Smooth muscle cell (in vitro differentiated cells): ENCODE results near the gene R3HDM2. TPM values are rescaled to one million over a fixed set of nuclear protein-coding genes. Genes with fewer than 3 reads are reported as not detected.

Experiments used
- DNase-seq: peaks from one replicate; lab custom pipeline; 2025; ENCODE audit not compliant: unreplicated experiment; lab: John Stamatoyannopoulos, UW
- H2AFZ ChIP-seq: fragments of 200-600 bp; sonication (generic); 2 replicates; pipeline ENCODE4 v1.6.0; 2016; ENCODE audit warnings: antibody characterized with exemption, low read depth, mild to moderate bottlenecking
- H3F3A ChIP-seq: fragments of 200-600 bp; sonication (generic); 2 replicates; pipeline ENCODE4 v1.6.0; 2017; ENCODE audit warnings: antibody characterized with exemption, low read depth
- H3K27ac ChIP-seq: fragments of 200-600 bp; sonication (generic); 2 replicates; pipeline ENCODE4 v1.5.1; 2016; ENCODE audit warnings: low read depth, mild to moderate bottlenecking
- H3K27me3 ChIP-seq: fragments of 200-600 bp; sonication (generic); 2 replicates; pipeline ENCODE4 v1.6.1; 2016; ENCODE audit warnings: low read depth, mild to moderate bottlenecking
- H3K36me3 ChIP-seq: fragments of 200-600 bp; sonication (generic); 2 replicates; pipeline ENCODE4 v1.5.1; 2016; ENCODE audit warnings: low read depth
- H3K4me1 ChIP-seq: fragments of 200-600 bp; sonication (generic); 2 replicates; pipeline ENCODE4 v1.5.1; 2016; ENCODE audit warnings: low read depth
- H3K4me2 ChIP-seq: fragments of 200-600 bp; sonication (generic); 2 replicates; pipeline ENCODE4 v1.6.0; 2016; ENCODE audit warnings: mild to moderate bottlenecking
- H3K4me3 ChIP-seq: fragments of 200-600 bp; sonication (generic); 2 replicates; pipeline ENCODE4 v1.5.1; 2016; ENCODE audit warnings: mild to moderate bottlenecking
- H3K79me2 ChIP-seq: fragments of 200-600 bp; sonication (generic); 2 replicates; pipeline ENCODE4 v1.6.0; 2016; ENCODE audit warnings: low read depth, mild to moderate bottlenecking
- H3K9ac ChIP-seq: fragments of 200-600 bp; sonication (generic); 2 replicates; pipeline ENCODE4 v1.6.0; 2016; ENCODE audit warnings: low read depth
- H3K9me3 ChIP-seq: fragments of 200-600 bp; sonication (generic); replicated peaks from 2 replicates; pipeline ENCODE4 v1.5.1; 2016; ENCODE audit warnings: low read depth
- H4K20me1 ChIP-seq: fragments of 200-600 bp; sonication (generic); 2 replicates; pipeline ENCODE4 v1.6.0; 2016; ENCODE audit warnings: low read depth
- WGBS: methylation state at CpG from one replicate; pipeline ENCODE4 v1.1.7; 2016; ENCODE audit warnings: low lambda C conversion rate; 5-methylcytosine and 5-hydroxymethylcytosine counted together
- polyA plus RNA-seq: library from polyadenylated mRNA; unstranded; fragments of >200 nt; fragmentation: Nextera tagmentation; extraction: Ambion mirVana; gene quantifications from 2 replicates; pipeline ENCODE4 v1.2.1, GENCODE V29; 2016
- total RNA-seq: library from RNA; depleted of rRNA; stranded (reverse); fragments of >200 nt; gene quantifications from 2 replicates; pipeline ENCODE4 v1.2.3, GENCODE V29; 2014
- TF ChIP-seq, protein P1 (sequence below): fragments of 200-600 bp; sonication (generic); IDR thresholded peaks from 2 replicates; pipeline ENCODE4 v1.5.1; 2017; ENCODE audit warnings: borderline replicate concordance, mild to moderate bottlenecking, antibody characterized with exemption; ENCODE audit not compliant: insufficient read depth, poor library complexity, severe bottlenecking

R3HDM2 gene
- total and polyA plus RNA-seq, 2 experiments from 2014 or later, result 12.2 to 16.0 TPM

- Histone ChIP-seq H3K27ac (no peak overlapping the region), H3K4me2 (no peak overlapping the region), H3K9ac (no peak overlapping the region), H2AFZ (no peak overlapping the region), H3K27me3 (peaks cover 53% of the 10 kb centered on the region), H3K4me3 (no peak overlapping the region), H3K36me3 (no peaks in the 10 kb centered on the region), H3K4me1 (peaks cover 22% of the 10 kb centered on the region), H4K20me1 (peaks cover 57% of the 10 kb centered on the region), H3K9me3 (no peaks in the 10 kb centered on the region), H3K79me2 (no peaks in the 10 kb centered on the region), H3F3A (peaks cover 22% of the 10 kb centered on the region)
- 71% methylated on average over 11 of the region's 11 CpGs for WGBS
- DNase-seq, result no peak
- TF ChIP-seq, protein P1, sequence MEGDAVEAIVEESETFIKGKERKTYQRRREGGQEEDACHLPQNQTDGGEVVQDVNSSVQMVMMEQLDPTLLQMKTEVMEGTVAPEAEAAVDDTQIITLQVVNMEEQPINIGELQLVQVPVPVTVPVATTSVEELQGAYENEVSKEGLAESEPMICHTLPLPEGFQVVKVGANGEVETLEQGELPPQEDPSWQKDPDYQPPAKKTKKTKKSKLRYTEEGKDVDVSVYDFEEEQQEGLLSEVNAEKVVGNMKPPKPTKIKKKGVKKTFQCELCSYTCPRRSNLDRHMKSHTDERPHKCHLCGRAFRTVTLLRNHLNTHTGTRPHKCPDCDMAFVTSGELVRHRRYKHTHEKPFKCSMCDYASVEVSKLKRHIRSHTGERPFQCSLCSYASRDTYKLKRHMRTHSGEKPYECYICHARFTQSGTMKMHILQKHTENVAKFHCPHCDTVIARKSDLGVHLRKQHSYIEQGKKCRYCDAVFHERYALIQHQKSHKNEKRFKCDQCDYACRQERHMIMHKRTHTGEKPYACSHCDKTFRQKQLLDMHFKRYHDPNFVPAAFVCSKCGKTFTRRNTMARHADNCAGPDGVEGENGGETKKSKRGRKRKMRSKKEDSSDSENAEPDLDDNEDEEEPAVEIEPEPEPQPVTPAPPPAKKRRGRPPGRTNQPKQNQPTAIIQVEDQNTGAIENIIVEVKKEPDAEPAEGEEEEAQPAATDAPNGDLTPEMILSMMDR, result no peak
These were observed 215.8 kb downstream of the R3HDM2 start for GRCh38 chr12:57215065-57215464.

GRCh38 chr12:57214398-57214781 lies 216.5 kb downstream of the R3HDM2 start:
- H3F3A ChIP-seq, result peaks cover 22% of the 10 kb centered on the region
- WGBS, result 21% methylated on average over 11 of the region's 14 CpGs
- peak overlapping the region; percentile 29 for H3K27ac ChIP-seq
- H3K4me1 ChIP-seq, result peaks cover 15% of the 10 kb centered on the region
- no peak overlapping the region for H3K4me3 ChIP-seq
- no peak overlapping the region for H3K4me2 ChIP-seq
- peaks cover 46% of the 10 kb centered on the region for H3K27me3 ChIP-seq
- H3K9ac ChIP-seq, result no peak overlapping the region
- H3K79me2 ChIP-seq, result no peaks in the 10 kb centered on the region
- DNase-seq, result no peak
- peaks cover 63% of the 10 kb centered on the region for H4K20me1 ChIP-seq
- H3K36me3 ChIP-seq, result no peaks in the 10 kb centered on the region
- TF ChIP-seq, protein P1, result peak; percentile 54
- H2AFZ ChIP-seq, result no peak overlapping the region
- no peaks in the 10 kb centered on the region for H3K9me3 ChIP-seq

DNA sequence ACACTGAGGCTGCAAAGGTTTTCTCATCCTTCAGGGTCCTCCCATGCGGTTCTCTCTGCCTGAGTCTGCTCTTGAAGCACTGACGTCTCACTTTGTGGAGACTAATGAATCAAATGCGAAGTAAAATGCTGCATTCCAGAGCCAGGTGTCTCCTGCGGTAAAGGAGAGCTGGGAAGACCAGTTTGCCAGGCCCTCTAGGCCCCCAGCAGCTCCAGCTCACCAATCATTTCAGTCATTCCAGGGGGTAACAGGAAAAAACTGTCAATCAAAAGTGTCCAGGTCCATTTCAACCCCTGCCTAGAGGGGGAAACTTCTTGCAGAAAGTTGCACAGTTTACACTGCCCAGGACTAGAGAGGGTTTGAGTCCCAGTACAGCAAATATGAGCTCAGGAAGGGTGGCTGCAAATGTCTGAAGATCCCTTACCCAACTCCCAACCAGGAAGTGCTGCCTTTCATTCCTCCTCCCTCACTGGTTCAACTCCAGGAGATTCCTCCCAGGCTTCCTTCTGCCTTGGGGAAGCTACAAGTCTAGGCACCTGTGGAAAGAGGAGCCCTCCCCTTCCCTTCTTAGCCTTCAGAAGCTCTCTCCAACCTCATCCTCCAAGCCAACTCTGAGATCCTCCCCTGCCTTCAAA lies 217.0 kb downstream of the R3HDM2 start:
- WGBS, result 52% methylated on average over 4 of the region's 4 CpGs

More for the DNA sequence above, 217.0 kb downstream of the R3HDM2 start:
- no peak for DNase-seq
- peak overlapping the region; percentile 58 for H3K27ac ChIP-seq
- H4K20me1 ChIP-seq, result peaks cover 68% of the 10 kb centered on the region
- H3K36me3 ChIP-seq, result no peaks in the 10 kb centered on the region
- no peak overlapping the region for H2AFZ ChIP-seq
- no peaks in the 10 kb centered on the region for H3K9me3 ChIP-seq
- no peaks in the 10 kb centered on the region for H3K79me2 ChIP-seq
- peaks cover 22% of the 10 kb centered on the region for H3F3A ChIP-seq
- TF ChIP-seq, protein P1, result no peak
- no peak overlapping the region for H3K4me2 ChIP-seq
- no peak overlapping the region for H3K4me3 ChIP-seq
- H3K27me3 ChIP-seq, result peaks cover 41% of the 10 kb centered on the region
- H3K4me1 ChIP-seq, result peaks cover 13% of the 10 kb centered on the region
- H3K9ac ChIP-seq, result no peak overlapping the region
